ENCODE measurements around the gene SLC4A1AP. TPM values are rescaled to one million over a fixed set of nuclear protein-coding genes. Genes with fewer than 3 reads are reported as not detected.

The SLC4A1AP gene
- 10 to 100 TPM in 2 of 6 experiments, 1 to 10 TPM in 4; 6.5 to 12.7 (median 8.5) TPM for total RNA-seq
- long read RNA-seq, partial matches to known transcripts, result 4 of 5 reads
- long read RNA-seq, other reads (novel, unspliced or antisense), result 1 of 5 reads

- peak; percentile 87 to 92 (median 87) for ATAC-seq
- H3K36me3 ChIP-seq, result peaks cover 11 to 52% (median 12%) of the 10 kb centered on the region in 4 donors
- TF ChIP-seq POLR2A (IDR thresholded peaks at IDR 0.05) (peak; percentile 13), CTCF (IDR thresholded peaks at IDR 0.05) (no peak)
- H3K27me3 ChIP-seq, result no peaks in the 10 kb centered on the region
- 0% methylated on average over 40 of the region's 56 CpGs for WGBS (ENCODE audit: insufficient coverage, low coverage, low lambda C conversion rate, missing lambda C conversion rate)
- H3K4me3 ChIP-seq, result peak within 1 kb of the TSS; percentile 69 to 89 (median 83)
- intact Hi-C loops (cut with DNase I), result no loop called here
- H3K9me3 ChIP-seq, result no peaks in the 10 kb centered on the region
- DNase-seq, result peak; percentile 70 to 86 (median 72)
- H3K4me1 ChIP-seq, result peaks cover 0 to 28% (median 7%) of the 10 kb centered on the region in 4 donors
- peak within 1 kb of the TSS; percentile 79 to 84 (median 82) for H3K27ac ChIP-seq
Observed at GRCh38 chr2:27663285-27664153, at the start of gene SLC4A1AP, which contains the start of gene SUPT7L. SLC4A1AP (plus strand) TSS chr2:27663889; CDS start chr2:27663915, 26 bp downstream. SUPT7L (minus strand) TSS chr2:27663614; CDS start chr2:27662192, 1,422 bp downstream.

GRCh38 chr2:27613985-27614384 lies 49.7 kb upstream of the SLC4A1AP start:
- H3K27me3 ChIP-seq, result no peaks in the 10 kb centered on the region
- no peaks in the 10 kb centered on the region for H3K4me1 ChIP-seq
- no peak overlapping the region for H3K4me3 ChIP-seq
- no peak for TF ChIP-seq CTCF (IDR thresholded peaks at IDR 0.05)
- no peak for TF ChIP-seq POLR2A (IDR thresholded peaks at IDR 0.05)
- no peak for DNase-seq
- ATAC-seq, result no peak
- intact Hi-C loops (cut with DNase I), result no loop called here
- H3K27ac ChIP-seq, result no peak overlapping the region
- H3K9me3 ChIP-seq, result no peaks in the 10 kb centered on the region
- H3K36me3 ChIP-seq, result peaks cover 0 to 53% (median 16%) of the 10 kb centered on the region in 4 donors
- 63% methylated on average over 2 of the region's 2 CpGs for whole genome bisulfite sequencing (ENCODE audit: insufficient coverage, low coverage, low lambda C conversion rate, missing lambda C conversion rate)

GRCh38 chr2:27615316-27615715 lies 48.4 kb upstream of the SLC4A1AP start:
- ATAC-seq, result no peak
- no peak overlapping the region for H3K4me3 ChIP-seq
- peaks cover 0 to 53% (median 17%) of the 10 kb centered on the region in 4 donors for H3K36me3 ChIP-seq
- intact Hi-C loops (cut with DNase I), result no loop called here
- H3K4me1 ChIP-seq, result no peaks in the 10 kb centered on the region
- DNase-seq, result no peak
- TF ChIP-seq POLR2A (IDR thresholded peaks at IDR 0.05) (no peak), CTCF (IDR thresholded peaks at IDR 0.05) (no peak)
- H3K27me3 ChIP-seq, result no peaks in the 10 kb centered on the region
- no peak overlapping the region for H3K27ac ChIP-seq
- WGBS (ENCODE audit: insufficient coverage, low coverage, low lambda C conversion rate, missing lambda C conversion rate), result 97% methylated on average over 3 of the region's 3 CpGs
- no peaks in the 10 kb centered on the region for H3K9me3 ChIP-seq

GRCh38 chr2:27621524-27621923 lies 42.2 kb upstream of the SLC4A1AP start:
- H3K27ac ChIP-seq, result no peak overlapping the region
- peaks cover 0 to 68% (median 24%) of the 10 kb centered on the region in 4 donors for H3K36me3 ChIP-seq
- no peak overlapping the region for H3K4me3 ChIP-seq
- no peak for TF ChIP-seq CTCF (IDR thresholded peaks at IDR 0.05)
- TF ChIP-seq POLR2A (IDR thresholded peaks at IDR 0.05), result no peak
- H3K4me1 ChIP-seq, result no peaks in the 10 kb centered on the region
- no peaks in the 10 kb centered on the region for H3K27me3 ChIP-seq
- WGBS (ENCODE audit: insufficient coverage, low coverage, low lambda C conversion rate, missing lambda C conversion rate), result 83% methylated on average over 1 of the region's 1 CpG
- DNase-seq (no peak), ATAC-seq (no peak)
- intact Hi-C loops (cut with DNase I), result no loop called here
- no peaks in the 10 kb centered on the region for H3K9me3 ChIP-seq

Measured in right lobe of liver (tissue), 6 donors.